A673 (cell line): ENCODE data around the gene PHACTR2. TPM values are rescaled to one million over a fixed set of nuclear protein-coding genes. Genes with fewer than 3 reads are reported as not detected.

ENCODE experiments used
- BruUV-seq: library from RNA; stranded (reverse); fragments of 400-500 nt; replicated peaks from 2 replicates; lab custom pipeline; 2021; lab: Mats Ljungman, UMichigan
- CTCF ChIA-PET: fragments of 300-600 bp; sonication (Branson Sonifier 250); formaldehyde crosslinking; loops from one replicate; lab custom pipeline; 2022; ENCODE audit warnings: antibody characterized with exemption; lab: Charles Lee
- POLR2A ChIA-PET: fragments of 300-600 bp; sonication (Branson Sonifier 250); formaldehyde crosslinking; loops from one replicate; lab custom pipeline; 2022; ENCODE audit warnings: antibody characterized with exemption; ENCODE audit not compliant: low non-redundant PET; lab: Charles Lee
- DNase-seq: peaks from one replicate; pipeline ENCODE4 v3.0.0-alpha.2; 2015; ENCODE audit warnings: low spot score
- H3K27ac ChIP-seq: fragments of 200-600 bp; sonication (generic); 2 replicates; pipeline ENCODE4 v1.5.1; 2016; ENCODE audit warnings: mixed run types, low read depth, mild to moderate bottlenecking, mixed read lengths, antibody characterized with exemption, low read length; ENCODE audit not compliant: poor library complexity, severe bottlenecking
- H3K27me3 ChIP-seq: fragments of 200-600 bp; sonication (generic); replicated peaks from 2 replicates; pipeline ENCODE4 v1.6.1; 2017; ENCODE audit warnings: mixed run types, low read depth, mild to moderate bottlenecking, mixed read lengths, antibody characterized with exemption, low read length; ENCODE audit not compliant: insufficient read depth, poor library complexity
- H3K36me3 ChIP-seq: fragments of 200-600 bp; sonication (generic); 2 replicates; pipeline ENCODE4 v1.6.1; 2016; ENCODE audit warnings: mixed run types, mild to moderate bottlenecking, mixed read lengths, antibody characterized with exemption, low read length; ENCODE audit not compliant: insufficient read depth, poor library complexity, severe bottlenecking
- H3K4me1 ChIP-seq: fragments of 200-600 bp; sonication (generic); 2 replicates; pipeline ENCODE4 v1.6.1; 2017; ENCODE audit warnings: mixed run types, mild to moderate bottlenecking, mixed read lengths, antibody characterized with exemption, low read length; ENCODE audit not compliant: insufficient read depth, poor library complexity, severe bottlenecking
- H3K4me3 ChIP-seq: fragments of 200-600 bp; sonication (generic); 2 replicates; pipeline ENCODE4 v1.5.1; 2016; ENCODE audit warnings: low read depth, mixed run types, mild to moderate bottlenecking, mixed read lengths, low read length; ENCODE audit not compliant: poor library complexity, severe bottlenecking
- H3K9me3 ChIP-seq: fragments of 200-600 bp; sonication (generic); 2 replicates; pipeline ENCODE4 v1.6.1; 2016; ENCODE audit warnings: mixed run types, low read depth, mild to moderate bottlenecking, mixed read lengths, antibody characterized with exemption, low read length; ENCODE audit not compliant: poor library complexity, severe bottlenecking
- EZH2 ChIP-seq: fragments of 200-600 bp; sonication (generic); IDR thresholded peaks from 2 replicates; pipeline ENCODE4 v1.6.1; 2017; ENCODE audit warnings: borderline replicate concordance, low read depth, mild to moderate bottlenecking, mixed read lengths, antibody characterized with exemption, low read length; ENCODE audit not compliant: poor library complexity, severe bottlenecking
- intact Hi-C: fragments of 100-400 bp; cut with micrococcal nuclease; formaldehyde crosslinking; loops from one replicate; pipeline ENCODE4 v1.10.0; 2022; ENCODE audit not compliant: unreplicated experiment
- total RNA-seq: library from RNA; stranded (reverse); gene quantifications from 2 replicates; pipeline ENCODE4 v1.2.3, GENCODE V29; 2021
- TF ChIP-seq, protein P1 (sequence below): fragments of 300-800, 200-600 bp; sonication (generic); conservative IDR thresholded peaks from 2 replicates; pipeline ENCODE4 v1.5.1; 2017; ENCODE audit warnings: low read depth, mild to moderate bottlenecking, antibody characterized with exemption, low read length, moderate library complexity, mixed read lengths

The PHACTR2 gene
- total RNA-seq, 1 experiment from 2014 or later, result 2.4 TPM

GRCh38 chr6:143828572-143828971 lies 150.8 kb downstream of the PHACTR2 start:
- intact Hi-C loops, result no loop called here
- ChIA-PET CTCF (interaction anchor here (0.6 kb wide), 1 partner anchor 378 kb away, joined by 5 read pairs; the partner anchor contains the start of genes ADAT2 and PEX3), POLR2A (no interaction called here)
- Histone ChIP-seq H3K4me1 (no peaks in the 10 kb centered on the region), H3K9me3 (no peaks in the 10 kb centered on the region), H3K27ac (no peak overlapping the region), H3K36me3 (no peaks in the 10 kb centered on the region), H3K27me3 (no peaks in the 10 kb centered on the region), H3K4me3 (no peak overlapping the region)
- DNase-seq, result no peak
- TF ChIP-seq, protein P1, sequence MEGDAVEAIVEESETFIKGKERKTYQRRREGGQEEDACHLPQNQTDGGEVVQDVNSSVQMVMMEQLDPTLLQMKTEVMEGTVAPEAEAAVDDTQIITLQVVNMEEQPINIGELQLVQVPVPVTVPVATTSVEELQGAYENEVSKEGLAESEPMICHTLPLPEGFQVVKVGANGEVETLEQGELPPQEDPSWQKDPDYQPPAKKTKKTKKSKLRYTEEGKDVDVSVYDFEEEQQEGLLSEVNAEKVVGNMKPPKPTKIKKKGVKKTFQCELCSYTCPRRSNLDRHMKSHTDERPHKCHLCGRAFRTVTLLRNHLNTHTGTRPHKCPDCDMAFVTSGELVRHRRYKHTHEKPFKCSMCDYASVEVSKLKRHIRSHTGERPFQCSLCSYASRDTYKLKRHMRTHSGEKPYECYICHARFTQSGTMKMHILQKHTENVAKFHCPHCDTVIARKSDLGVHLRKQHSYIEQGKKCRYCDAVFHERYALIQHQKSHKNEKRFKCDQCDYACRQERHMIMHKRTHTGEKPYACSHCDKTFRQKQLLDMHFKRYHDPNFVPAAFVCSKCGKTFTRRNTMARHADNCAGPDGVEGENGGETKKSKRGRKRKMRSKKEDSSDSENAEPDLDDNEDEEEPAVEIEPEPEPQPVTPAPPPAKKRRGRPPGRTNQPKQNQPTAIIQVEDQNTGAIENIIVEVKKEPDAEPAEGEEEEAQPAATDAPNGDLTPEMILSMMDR, result no peak
- no peak for TF ChIP-seq EZH2
- BruUV-seq, result no TSS peak

- Histone ChIP-seq H3K4me1 (no peaks in the 10 kb centered on the region), H3K36me3 (no peaks in the 10 kb centered on the region), H3K4me3 (no peak overlapping the region), H3K9me3 (no peaks in the 10 kb centered on the region), H3K27me3 (no peaks in the 10 kb centered on the region), H3K27ac (no peak overlapping the region)
- TF ChIP-seq, protein P1, result no peak
- CTCF ChIA-PET, result no interaction called here
- POLR2A ChIA-PET, result no interaction called here
- no peak for DNase-seq
- BruUV-seq, result no TSS peak
- intact Hi-C loops, result no loop called here
Measured at GRCh38 chr6:143836150-143836549, 158.4 kb downstream of the PHACTR2 start.

DNA sequence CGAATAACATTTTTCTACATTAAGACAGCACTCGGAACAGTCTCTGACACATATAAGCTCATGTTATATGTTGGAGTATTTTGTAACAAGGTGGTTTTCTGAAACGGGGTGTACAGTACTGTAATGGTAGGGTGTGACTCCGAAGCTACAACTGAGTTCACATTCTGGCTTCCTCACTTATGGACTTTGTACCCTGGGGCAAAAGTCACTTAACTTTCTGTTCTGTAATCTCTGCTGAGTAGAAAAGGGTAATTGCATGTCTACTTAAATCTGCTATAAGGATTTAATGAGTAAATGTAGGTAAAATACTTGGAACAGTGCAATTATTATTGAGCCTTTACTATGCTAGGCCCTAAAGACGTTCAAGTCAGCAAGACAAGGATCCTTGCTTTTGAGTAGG lies 160.6 kb downstream of the PHACTR2 start:
- ChIA-PET POLR2A (no interaction called here), CTCF (no interaction called here)
- no peaks in the 10 kb centered on the region for H3K36me3 ChIP-seq
- no peaks in the 10 kb centered on the region for H3K4me1 ChIP-seq
- H3K4me3 ChIP-seq, result no peak overlapping the region
- BruUV-seq, result no TSS peak
- H3K9me3 ChIP-seq, result no peaks in the 10 kb centered on the region
- no peak overlapping the region for H3K27ac ChIP-seq
- no peaks in the 10 kb centered on the region for H3K27me3 ChIP-seq
- intact Hi-C loops, result no loop called here
- TF ChIP-seq, protein P1, result no peak
- TF ChIP-seq EZH2, result no peak
- DNase-seq, result no peak
